Type B pancreatic cell (in vitro differentiated cells): ENCODE measurements around the gene CHST15. TPM values are rescaled to one million over a fixed set of nuclear protein-coding genes. Genes with fewer than 3 reads are reported as not detected.

Experiments used
- DNase-seq: peaks from one replicate; pipeline ENCODE4 v3.0.0; 2021; ENCODE audit warnings: mixed read lengths; ENCODE audit not compliant: unreplicated experiment; ENCODE audit errors: extremely low spot score
- H3K27ac Mint-ChIP-seq: 2 replicates; pipeline ENCODE4 v1.8.0; 2021; ENCODE audit warnings: mild to moderate bottlenecking, mixed read lengths
- H3K27me3 Mint-ChIP-seq: 2 replicates; pipeline ENCODE4 v1.8.0; 2021; ENCODE audit warnings: mixed read lengths
- H3K36me3 Mint-ChIP-seq: 2 replicates; pipeline ENCODE4 v1.8.0; 2021; ENCODE audit warnings: mixed read lengths
- H3K4me1 Mint-ChIP-seq: one replicate; pipeline ENCODE4 v1.8.0; 2021; ENCODE audit warnings: mixed read lengths; ENCODE audit not compliant: unreplicated experiment
- H3K4me3 Mint-ChIP-seq: 2 replicates; pipeline ENCODE4 v1.8.0; 2021; ENCODE audit warnings: mild to moderate bottlenecking, mixed read lengths
- H3K9me3 Mint-ChIP-seq: 2 replicates; pipeline ENCODE4 v1.8.0; 2021; ENCODE audit warnings: mixed read lengths
- total RNA-seq: library from RNA; stranded (reverse); gene quantifications from 2 replicates; pipeline ENCODE4 v1.2.1, GENCODE V29; 2021; ENCODE audit warnings: low replicate concordance
- TF ChIP-seq, protein P1 (sequence below): fragments of 200-600 bp; sonication (generic); conservative IDR thresholded peaks from 2 replicates; pipeline ENCODE4 v1.5.0; 2021; ENCODE audit warnings: antibody characterized with exemption, mild to moderate bottlenecking

Gene CHST15
- total RNA-seq, 1 donor from 2014 or later, result 22.9 TPM

DNA sequence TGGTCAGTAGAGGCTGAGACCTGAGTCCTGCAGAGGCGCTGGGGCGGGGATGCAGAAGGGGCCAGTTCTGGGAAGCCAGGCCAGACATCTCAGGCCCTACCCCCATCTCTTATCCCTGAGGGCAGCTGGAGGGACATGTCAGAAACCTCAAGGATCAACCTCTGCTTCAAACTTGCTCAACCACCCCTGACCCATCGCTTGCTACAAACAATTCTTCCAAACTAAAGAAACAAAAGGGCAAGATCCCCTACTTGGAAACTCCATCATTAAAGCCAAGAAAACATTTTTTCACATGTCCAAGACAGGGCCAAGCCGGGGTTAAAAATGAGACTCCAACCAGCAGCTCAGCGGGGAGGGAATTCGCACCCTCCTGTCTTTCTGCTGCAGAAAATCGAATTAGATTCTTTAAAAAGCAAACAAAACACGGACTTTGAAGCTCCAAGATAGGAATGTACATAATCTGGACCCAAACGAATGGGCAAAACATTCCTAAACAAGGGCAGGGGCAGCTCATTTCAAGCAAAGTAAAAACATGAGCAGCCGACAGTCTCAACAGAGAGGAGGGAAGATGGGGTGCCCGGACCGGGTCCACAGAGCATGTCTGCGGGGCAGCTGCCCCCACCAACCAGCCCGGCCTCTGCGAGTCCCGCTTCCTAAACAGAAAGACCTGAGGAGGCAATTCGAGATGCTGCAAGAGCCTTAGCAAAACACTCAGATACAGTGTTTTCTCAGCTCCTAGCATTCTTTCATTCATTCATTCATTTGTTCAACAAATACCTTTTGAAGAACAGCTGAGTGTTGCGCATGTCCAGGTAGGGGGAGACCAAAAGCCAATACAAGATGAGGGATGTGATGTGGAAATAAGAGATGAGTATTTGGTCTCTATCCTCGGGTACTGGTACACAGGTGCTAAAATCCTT is 44.8 kb downstream of the CHST15 start:
- peaks cover 55% of the 10 kb centered on the region for H3K4me1 Mint-ChIP-seq
- DNase-seq, result no peak
- TF ChIP-seq, protein P1, sequence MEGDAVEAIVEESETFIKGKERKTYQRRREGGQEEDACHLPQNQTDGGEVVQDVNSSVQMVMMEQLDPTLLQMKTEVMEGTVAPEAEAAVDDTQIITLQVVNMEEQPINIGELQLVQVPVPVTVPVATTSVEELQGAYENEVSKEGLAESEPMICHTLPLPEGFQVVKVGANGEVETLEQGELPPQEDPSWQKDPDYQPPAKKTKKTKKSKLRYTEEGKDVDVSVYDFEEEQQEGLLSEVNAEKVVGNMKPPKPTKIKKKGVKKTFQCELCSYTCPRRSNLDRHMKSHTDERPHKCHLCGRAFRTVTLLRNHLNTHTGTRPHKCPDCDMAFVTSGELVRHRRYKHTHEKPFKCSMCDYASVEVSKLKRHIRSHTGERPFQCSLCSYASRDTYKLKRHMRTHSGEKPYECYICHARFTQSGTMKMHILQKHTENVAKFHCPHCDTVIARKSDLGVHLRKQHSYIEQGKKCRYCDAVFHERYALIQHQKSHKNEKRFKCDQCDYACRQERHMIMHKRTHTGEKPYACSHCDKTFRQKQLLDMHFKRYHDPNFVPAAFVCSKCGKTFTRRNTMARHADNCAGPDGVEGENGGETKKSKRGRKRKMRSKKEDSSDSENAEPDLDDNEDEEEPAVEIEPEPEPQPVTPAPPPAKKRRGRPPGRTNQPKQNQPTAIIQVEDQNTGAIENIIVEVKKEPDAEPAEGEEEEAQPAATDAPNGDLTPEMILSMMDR, result no peak
- H3K27ac Mint-ChIP-seq, result no peak overlapping the region
- no peak overlapping the region for H3K4me3 Mint-ChIP-seq
- peaks cover 29% of the 10 kb centered on the region for H3K36me3 Mint-ChIP-seq
- peaks cover 11% of the 10 kb centered on the region for H3K9me3 Mint-ChIP-seq
- peaks cover 3% of the 10 kb centered on the region for H3K27me3 Mint-ChIP-seq

DNA sequence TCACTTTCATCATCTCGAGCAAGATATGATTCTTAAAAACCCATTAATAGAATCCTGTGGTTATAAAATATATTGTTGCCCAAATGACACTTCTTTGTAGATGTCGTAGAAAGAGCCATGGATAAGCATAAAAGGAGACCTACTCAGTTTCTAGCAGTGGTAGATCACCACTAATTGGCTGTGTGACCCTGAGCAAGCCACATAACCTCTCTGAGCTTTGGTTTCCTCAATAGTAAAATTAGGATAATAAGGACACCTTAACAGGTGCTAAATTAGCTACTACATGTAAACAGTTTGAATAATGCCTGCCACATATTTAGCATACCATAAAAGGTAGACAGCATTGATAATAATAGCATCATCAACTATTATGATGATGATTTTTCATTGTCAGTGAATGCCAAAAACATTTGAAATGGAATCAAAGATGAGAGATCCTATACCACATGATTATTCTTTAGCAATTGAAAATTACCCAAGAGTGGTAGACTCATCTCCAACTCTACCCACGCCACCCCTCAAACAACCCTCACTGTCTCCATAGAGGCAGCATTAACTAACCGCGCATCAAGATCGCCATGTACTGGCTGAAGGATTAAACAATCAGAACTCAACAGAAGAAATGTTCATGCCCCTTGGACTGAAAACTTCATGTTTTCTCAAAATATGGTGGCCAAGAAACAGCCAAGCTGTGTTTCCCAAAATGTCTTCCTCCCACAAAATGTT is 45.8 kb downstream of the CHST15 start:
- Mint-ChIP-seq H3K27ac (no peak overlapping the region), H3K36me3 (peaks cover 37% of the 10 kb centered on the region), H3K27me3 (peaks cover 3% of the 10 kb centered on the region), H3K9me3 (peaks cover 11% of the 10 kb centered on the region), H3K4me3 (no peak overlapping the region), H3K4me1 (peaks cover 61% of the 10 kb centered on the region)
- TF ChIP-seq, protein P1, result no peak
- no peak for DNase-seq

DNA sequence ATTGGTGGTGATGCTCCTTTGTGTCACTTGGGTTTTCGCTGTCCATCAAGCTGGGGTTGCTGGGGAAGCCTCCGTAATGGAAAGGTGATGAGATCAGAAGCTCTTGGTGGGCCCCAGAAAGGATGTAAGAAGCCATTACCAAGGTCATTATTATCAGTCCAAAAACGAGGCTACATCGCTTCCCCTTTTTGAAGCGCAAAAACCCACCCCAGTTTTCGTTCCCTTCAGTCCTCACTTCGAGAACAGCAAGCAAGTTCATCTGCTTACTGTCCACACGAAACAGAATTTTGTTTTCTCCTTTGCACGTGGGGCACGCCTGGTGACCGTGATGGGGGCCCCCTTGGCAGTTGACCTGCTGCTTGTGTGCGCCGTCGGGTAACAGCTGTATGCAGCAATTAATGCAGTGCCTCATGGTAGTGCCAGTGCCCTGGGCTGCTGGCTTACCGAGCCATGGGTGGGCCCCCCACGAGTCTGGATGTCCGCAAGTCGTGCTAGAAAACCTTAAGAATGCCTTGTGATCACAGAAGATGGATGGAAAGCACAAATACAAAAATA is 47.5 kb downstream of the CHST15 start:
- H3K27me3 Mint-ChIP-seq, result peaks cover 3% of the 10 kb centered on the region
- no peak for DNase-seq
- H3K4me1 Mint-ChIP-seq, result peaks cover 60% of the 10 kb centered on the region
- H3K4me3 Mint-ChIP-seq, result no peak overlapping the region
- no peak overlapping the region for H3K27ac Mint-ChIP-seq
- peaks cover 45% of the 10 kb centered on the region for H3K36me3 Mint-ChIP-seq
- H3K9me3 Mint-ChIP-seq, result peaks cover 11% of the 10 kb centered on the region
- TF ChIP-seq, protein P1, result no peak

DNA sequence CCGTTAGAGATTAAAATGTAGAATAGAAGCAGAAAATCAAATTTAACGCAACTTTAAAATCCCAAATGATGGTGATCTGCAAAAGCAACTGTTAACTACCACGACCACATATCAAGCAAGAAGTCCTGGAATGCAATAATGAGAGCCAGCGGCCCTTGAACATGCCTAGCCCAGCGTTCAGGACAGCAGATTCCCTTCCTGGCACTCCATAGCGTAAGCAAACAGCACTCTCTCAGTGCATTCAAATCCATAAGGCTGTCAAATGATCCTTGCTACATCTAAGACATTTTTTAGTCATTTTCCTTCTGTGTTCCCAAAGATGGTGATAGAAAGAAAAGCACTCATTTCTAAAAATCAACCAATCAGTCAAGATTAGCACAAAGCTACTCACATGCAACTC is 48.1 kb downstream of the CHST15 start:
- no peak overlapping the region for H3K4me3 Mint-ChIP-seq
- H3K27me3 Mint-ChIP-seq, result peaks cover 3% of the 10 kb centered on the region
- peaks cover 60% of the 10 kb centered on the region for H3K4me1 Mint-ChIP-seq
- TF ChIP-seq, protein P1, result no peak
- peaks cover 11% of the 10 kb centered on the region for H3K9me3 Mint-ChIP-seq
- H3K27ac Mint-ChIP-seq, result no peak overlapping the region
- no peak for DNase-seq
- H3K36me3 Mint-ChIP-seq, result peaks cover 45% of the 10 kb centered on the region

DNA sequence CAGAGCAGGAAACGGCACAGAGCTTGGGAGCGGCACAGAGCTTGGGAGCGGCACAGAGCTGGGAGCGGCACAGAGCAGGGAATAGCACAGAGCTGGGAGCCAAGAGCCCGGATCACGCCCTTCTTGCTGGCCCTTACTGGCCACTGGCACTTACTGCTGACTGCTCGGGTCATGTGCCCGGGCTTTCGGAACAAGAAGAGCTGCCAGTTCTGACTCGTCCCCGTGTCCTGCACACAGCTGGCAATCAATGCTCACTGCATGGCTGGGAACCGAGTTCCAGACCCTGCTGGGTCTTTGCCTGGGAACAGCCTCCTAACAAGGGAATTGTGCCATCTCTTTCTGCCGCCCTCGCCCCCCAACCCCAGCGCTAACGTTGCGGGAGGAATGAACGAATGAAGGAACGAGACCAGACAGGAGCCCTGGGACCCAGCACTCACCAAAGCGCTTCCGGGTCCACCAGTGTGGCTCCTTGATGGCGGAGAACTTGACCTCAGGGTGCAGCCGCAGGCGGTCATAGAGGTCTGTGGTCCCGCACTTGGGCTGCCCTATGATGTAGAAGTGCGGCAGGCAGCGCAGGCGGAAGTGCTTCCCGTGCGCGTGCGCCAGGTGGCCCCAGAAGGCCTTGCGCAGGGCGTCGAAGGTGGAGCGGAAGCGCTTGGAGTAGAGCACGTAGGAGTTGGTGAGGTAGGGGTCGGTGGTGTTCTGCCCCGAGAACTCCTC is 49.1 kb downstream of the CHST15 start:
- H3K4me1 Mint-ChIP-seq, result peaks cover 54% of the 10 kb centered on the region
- DNase-seq, result no peak
- TF ChIP-seq, protein P1, result no peak
- H3K27me3 Mint-ChIP-seq, result peaks cover 3% of the 10 kb centered on the region
- peaks cover 11% of the 10 kb centered on the region for H3K9me3 Mint-ChIP-seq
- H3K36me3 Mint-ChIP-seq, result peaks cover 42% of the 10 kb centered on the region
- no peak overlapping the region for H3K4me3 Mint-ChIP-seq
- no peak overlapping the region for H3K27ac Mint-ChIP-seq
